ENCODE data around the gene UBR2. TPM values are rescaled to one million over a fixed set of nuclear protein-coding genes. Genes with fewer than 3 reads are reported as not detected.
A peak's percentile ranks its signal among the peaks of the same experiment; 100 is the strongest.

Gene UBR2
- total RNA-seq, 1 experiment from 2014 or later, result 21.1 TPM

DNA sequence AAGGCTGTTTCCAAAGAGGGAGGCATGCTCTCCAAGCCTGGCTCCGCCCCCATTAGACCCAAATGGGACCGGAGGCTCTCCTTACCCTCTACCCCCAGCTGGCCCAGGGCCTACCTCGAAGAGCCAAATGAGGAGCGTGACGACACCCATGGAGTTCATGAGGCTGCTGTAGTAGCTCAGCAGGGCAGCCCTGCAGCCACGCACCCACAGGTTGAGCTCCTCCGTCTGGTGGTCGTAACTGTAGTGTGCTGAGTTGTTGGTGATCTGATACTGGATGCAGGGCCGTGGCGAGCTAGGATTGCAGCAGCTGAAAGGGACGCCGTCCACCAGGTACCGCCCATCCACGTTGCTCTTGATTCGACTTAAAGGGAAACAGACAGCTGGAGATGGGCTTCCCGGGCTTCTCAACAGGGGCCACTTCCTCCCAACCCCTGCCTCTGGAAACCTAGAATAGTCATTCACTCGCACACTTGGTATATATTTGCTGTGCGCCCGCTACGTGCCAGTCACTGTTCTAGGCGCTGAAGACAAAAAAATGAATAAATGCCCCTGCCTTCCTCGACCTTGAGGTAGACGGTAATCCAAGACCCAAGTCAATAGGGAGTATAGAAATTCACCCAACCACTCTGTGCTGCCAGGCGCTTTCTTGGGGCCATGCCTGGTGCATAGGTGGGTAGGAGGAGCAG, 140.6 kb downstream of the UBR2 start:
- no TSS peak for BruUV-seq (replicated peaks)
- POLR2A ChIA-PET (ENCODE audit: unreplicated experiment), result interaction anchor here (0.7 kb wide), 1 partner anchor 11 kb away, joined by 3 read pairs; no protein-coding TSS in a partner anchor
- no peaks in the 10 kb centered on the region for H3K36me3 ChIP-seq (ENCODE audit: low read depth)
- no peaks in the 10 kb centered on the region for H3K4me1 ChIP-seq (replicated peaks; ENCODE audit: insufficient read depth)
- H3K27me3 ChIP-seq (ENCODE audit: insufficient read depth, low read depth), result no peaks in the 10 kb centered on the region
- no peak overlapping the region for H3K4me3 ChIP-seq
- no peaks in the 10 kb centered on the region for H3K9me2 ChIP-seq (ENCODE audit: insufficient read depth)
- no peaks in the 10 kb centered on the region for H3F3A ChIP-seq (ENCODE audit: insufficient read depth, low read depth)
- H3K4me2 ChIP-seq, result no peak overlapping the region
- no peak for DNase-seq
- intact Hi-C loops (cut with micrococcal nuclease; ENCODE audit: unreplicated experiment), result no loop called here
- no peaks in the 10 kb centered on the region for H4K20me1 ChIP-seq (ENCODE audit: insufficient read depth)
- no peak for TF ChIP-seq CTCF (conservative IDR thresholded peaks at IDR 0.05)
- TF ChIP-seq EZH2 (IDR thresholded peaks at IDR 0.05; ENCODE audit: low read depth), result no peak
- CTCF ChIA-PET, result interaction anchor here (0.6 kb wide), 1 partner anchor 160 kb away, joined by 5 read pairs; no protein-coding TSS in a partner anchor
- H3K79me2 ChIP-seq (ENCODE audit: low read depth), result no peaks in the 10 kb centered on the region
- H3K9me3 ChIP-seq (ENCODE audit: insufficient read depth, low read depth), result no peaks in the 10 kb centered on the region
- no peak overlapping the region for H3K27ac ChIP-seq
- no peak overlapping the region for H2AFZ ChIP-seq

DNA sequence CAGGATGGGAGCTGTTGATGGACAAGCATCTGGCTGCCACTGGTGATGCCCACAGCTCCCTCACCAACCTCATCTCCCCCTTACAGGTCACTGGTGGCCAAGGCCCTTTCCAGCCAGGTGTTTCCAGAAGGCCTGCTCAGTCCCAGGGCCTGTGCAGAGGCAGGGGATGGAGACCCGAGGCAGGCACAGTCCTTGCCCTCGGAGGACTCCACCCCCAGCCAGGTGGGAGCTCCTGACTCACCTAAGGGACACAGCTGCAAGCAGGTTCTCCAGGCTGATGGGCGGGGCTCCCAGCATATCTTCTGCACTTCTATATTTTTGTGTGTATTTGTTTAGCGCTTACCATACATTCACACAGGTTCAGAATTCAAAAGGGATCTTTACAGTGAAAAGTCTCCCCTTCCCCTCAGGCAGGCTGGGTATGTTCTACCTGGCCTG, 141.1 kb downstream of the UBR2 start:
- H3K4me3 ChIP-seq, result no peak overlapping the region
- POLR2A ChIA-PET (ENCODE audit: unreplicated experiment), result no interaction called here
- H3K9me3 ChIP-seq (ENCODE audit: insufficient read depth, low read depth), result no peaks in the 10 kb centered on the region
- H3K4me1 ChIP-seq (replicated peaks; ENCODE audit: insufficient read depth), result no peaks in the 10 kb centered on the region
- no peaks in the 10 kb centered on the region for H3K27me3 ChIP-seq (ENCODE audit: insufficient read depth, low read depth)
- H4K20me1 ChIP-seq (ENCODE audit: insufficient read depth), result no peaks in the 10 kb centered on the region
- H3F3A ChIP-seq (ENCODE audit: insufficient read depth, low read depth), result no peaks in the 10 kb centered on the region
- H3K27ac ChIP-seq, result no peak overlapping the region
- TF ChIP-seq EZH2 (IDR thresholded peaks at IDR 0.05; ENCODE audit: low read depth) (no peak), CTCF (conservative IDR thresholded peaks at IDR 0.05) (no peak)
- no peak overlapping the region for H3K4me2 ChIP-seq
- no peak overlapping the region for H2AFZ ChIP-seq
- no peaks in the 10 kb centered on the region for H3K36me3 ChIP-seq (ENCODE audit: low read depth)
- no peaks in the 10 kb centered on the region for H3K79me2 ChIP-seq (ENCODE audit: low read depth)
- CTCF ChIA-PET, result interaction anchor here (0.6 kb wide), 1 partner anchor 159 kb away, joined by 5 read pairs; no protein-coding TSS in a partner anchor
- BruUV-seq (replicated peaks), result no TSS peak
- no peaks in the 10 kb centered on the region for H3K9me2 ChIP-seq (ENCODE audit: insufficient read depth)
- DNase-seq, result peak in 1 of 2 experiments; percentile 42
- intact Hi-C loops (cut with micrococcal nuclease; ENCODE audit: unreplicated experiment), result no loop called here

DNA sequence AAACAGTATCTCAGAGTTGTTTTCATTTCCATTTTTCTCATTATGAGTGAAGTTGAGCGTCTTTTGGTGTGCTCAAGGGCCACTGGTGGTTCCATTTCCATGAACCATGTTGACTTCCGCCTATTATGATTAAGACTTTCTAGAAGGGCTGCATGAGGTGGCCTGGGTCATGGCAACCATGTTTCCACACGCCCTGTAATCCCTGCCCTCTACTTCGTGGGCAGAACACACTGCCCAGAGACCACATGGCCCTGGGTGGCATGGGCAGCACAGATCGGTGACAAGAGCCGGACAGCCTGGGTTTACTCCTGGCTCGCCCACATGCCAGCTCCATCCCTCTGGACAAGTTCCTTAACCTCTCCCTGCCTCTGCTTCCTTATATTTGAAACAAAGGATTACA, 143.8 kb downstream of the UBR2 start:
- no peaks in the 10 kb centered on the region for H3K4me1 ChIP-seq (replicated peaks; ENCODE audit: insufficient read depth)
- BruUV-seq (replicated peaks), result no TSS peak
- no peaks in the 10 kb centered on the region for H3K79me2 ChIP-seq (ENCODE audit: low read depth)
- no peaks in the 10 kb centered on the region for H3F3A ChIP-seq (ENCODE audit: insufficient read depth, low read depth)
- CTCF ChIA-PET, result no interaction called here
- H3K27ac ChIP-seq, result no peak overlapping the region
- no peak overlapping the region for H2AFZ ChIP-seq
- intact Hi-C loops (cut with micrococcal nuclease; ENCODE audit: unreplicated experiment), result no loop called here
- no peak for TF ChIP-seq EZH2 (IDR thresholded peaks at IDR 0.05; ENCODE audit: low read depth)
- TF ChIP-seq CTCF (conservative IDR thresholded peaks at IDR 0.05), result no peak
- POLR2A ChIA-PET (ENCODE audit: unreplicated experiment), result no interaction called here
- DNase-seq, result no peak
- H3K36me3 ChIP-seq (ENCODE audit: low read depth), result no peaks in the 10 kb centered on the region
- peaks cover 5% of the 10 kb centered on the region; the same call in 1 of the 2 replicates for H3K9me3 ChIP-seq (ENCODE audit: insufficient read depth, low read depth)
- H3K4me2 ChIP-seq, result no peak overlapping the region
- H3K9me2 ChIP-seq (ENCODE audit: insufficient read depth), result no peaks in the 10 kb centered on the region
- no peaks in the 10 kb centered on the region for H4K20me1 ChIP-seq (ENCODE audit: insufficient read depth)
- H3K4me3 ChIP-seq, result no peak overlapping the region
- H3K27me3 ChIP-seq (ENCODE audit: insufficient read depth, low read depth), result no peaks in the 10 kb centered on the region

Data from PC-9 (cell line).